Neural crest cell (in vitro differentiated cells): ENCODE data around the gene INO80B. TPM values are rescaled to one million over a fixed set of nuclear protein-coding genes. Genes with fewer than 3 reads are reported as not detected.
A peak's percentile ranks its signal among the peaks of the same experiment; 100 is the strongest.

ENCODE experiments used
- DNase-seq: peaks from one replicate; pipeline ENCODE4 v3.0.0; 2021; ENCODE audit warnings: low read depth, mixed read lengths, low spot score
- H3K27ac Mint-ChIP-seq: one replicate; pipeline ENCODE4 v1.8.0; 2021; ENCODE audit warnings: mild to moderate bottlenecking, mixed read lengths; ENCODE audit not compliant: unreplicated experiment
- H3K27me3 Mint-ChIP-seq: 2 replicates; pipeline ENCODE4 v1.8.0; 2021; ENCODE audit warnings: low read depth, mild to moderate bottlenecking, mixed read lengths
- H3K36me3 Mint-ChIP-seq: 2 replicates; pipeline ENCODE4 v1.8.0; 2021; ENCODE audit warnings: low read depth, mild to moderate bottlenecking, mixed read lengths
- H3K4me1 Mint-ChIP-seq: 2 replicates; pipeline ENCODE4 v1.8.0; 2021; ENCODE audit warnings: mixed read lengths
- H3K4me3 Mint-ChIP-seq: one replicate; pipeline ENCODE4 v1.8.0; 2021; ENCODE audit warnings: mild to moderate bottlenecking, mixed read lengths
- H3K9me3 Mint-ChIP-seq: 2 replicates; pipeline ENCODE4 v1.8.0; 2021; ENCODE audit warnings: mixed read lengths
- total RNA-seq: library from RNA; stranded (reverse); gene quantifications from 2 replicates; pipeline ENCODE4 v1.2.1, GENCODE V29; 2021
- TF ChIP-seq, protein P1 (sequence below): fragments of 200-600 bp; sonication (generic); conservative IDR thresholded peaks from 2 replicates; pipeline ENCODE4 v1.5.0; 2021; ENCODE audit warnings: antibody characterized with exemption, mild to moderate bottlenecking

Gene INO80B
- total RNA-seq, 1 donor from 2014 or later, result 33.1 TPM

DNA sequence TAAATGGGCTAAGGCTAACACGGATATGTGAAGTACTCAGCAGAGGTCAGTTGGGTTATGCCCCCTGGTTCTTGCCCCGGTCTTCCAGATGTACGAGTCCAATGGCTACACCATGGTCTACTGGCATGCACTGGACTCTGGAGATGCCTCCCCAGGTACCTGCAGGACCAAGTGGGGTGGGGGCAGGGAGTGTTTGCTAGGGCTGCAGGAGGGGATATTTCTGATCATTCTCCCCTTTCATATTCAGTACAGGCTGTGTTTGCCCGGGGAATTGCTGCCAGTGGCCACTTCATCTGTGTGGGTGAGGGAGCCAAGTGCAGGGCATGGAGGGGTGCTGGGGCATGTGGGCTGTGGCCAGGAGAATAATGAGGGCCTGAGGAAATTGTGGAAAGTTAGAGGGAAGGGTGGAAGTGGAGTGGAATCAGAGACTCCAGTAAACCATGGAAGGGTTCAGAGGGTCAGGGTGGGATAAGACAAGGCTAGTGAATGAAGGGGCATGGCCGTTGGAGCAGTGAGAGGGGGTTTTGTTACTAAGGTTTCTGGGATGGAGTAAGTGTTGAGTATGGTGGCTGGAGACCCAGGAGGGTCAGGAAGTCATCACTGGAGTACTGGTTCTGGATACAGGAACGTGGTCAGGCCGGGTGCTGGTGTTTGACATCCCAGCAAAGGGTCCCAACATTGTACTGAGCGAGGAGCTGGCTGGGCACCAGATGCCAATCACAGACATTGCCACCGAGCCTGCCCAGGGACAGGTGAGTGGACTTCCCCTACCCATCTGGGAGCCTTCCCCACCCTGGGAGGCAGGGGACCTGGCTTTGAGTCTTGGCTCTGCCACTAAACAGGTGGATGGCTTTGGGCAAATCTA lies 31.4 kb upstream of the INO80B start:
- TF ChIP-seq, protein P1, sequence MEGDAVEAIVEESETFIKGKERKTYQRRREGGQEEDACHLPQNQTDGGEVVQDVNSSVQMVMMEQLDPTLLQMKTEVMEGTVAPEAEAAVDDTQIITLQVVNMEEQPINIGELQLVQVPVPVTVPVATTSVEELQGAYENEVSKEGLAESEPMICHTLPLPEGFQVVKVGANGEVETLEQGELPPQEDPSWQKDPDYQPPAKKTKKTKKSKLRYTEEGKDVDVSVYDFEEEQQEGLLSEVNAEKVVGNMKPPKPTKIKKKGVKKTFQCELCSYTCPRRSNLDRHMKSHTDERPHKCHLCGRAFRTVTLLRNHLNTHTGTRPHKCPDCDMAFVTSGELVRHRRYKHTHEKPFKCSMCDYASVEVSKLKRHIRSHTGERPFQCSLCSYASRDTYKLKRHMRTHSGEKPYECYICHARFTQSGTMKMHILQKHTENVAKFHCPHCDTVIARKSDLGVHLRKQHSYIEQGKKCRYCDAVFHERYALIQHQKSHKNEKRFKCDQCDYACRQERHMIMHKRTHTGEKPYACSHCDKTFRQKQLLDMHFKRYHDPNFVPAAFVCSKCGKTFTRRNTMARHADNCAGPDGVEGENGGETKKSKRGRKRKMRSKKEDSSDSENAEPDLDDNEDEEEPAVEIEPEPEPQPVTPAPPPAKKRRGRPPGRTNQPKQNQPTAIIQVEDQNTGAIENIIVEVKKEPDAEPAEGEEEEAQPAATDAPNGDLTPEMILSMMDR, result no peak
- Mint-ChIP-seq H3K4me3 (peak overlapping the region; percentile 97), H3K9me3 (no peaks in the 10 kb centered on the region), H3K36me3 (peaks cover 2% of the 10 kb centered on the region), H3K27ac (no peak overlapping the region), H3K27me3 (peaks cover 3% of the 10 kb centered on the region), H3K4me1 (peaks cover 23% of the 10 kb centered on the region)
- DNase-seq, result no peak

DNA sequence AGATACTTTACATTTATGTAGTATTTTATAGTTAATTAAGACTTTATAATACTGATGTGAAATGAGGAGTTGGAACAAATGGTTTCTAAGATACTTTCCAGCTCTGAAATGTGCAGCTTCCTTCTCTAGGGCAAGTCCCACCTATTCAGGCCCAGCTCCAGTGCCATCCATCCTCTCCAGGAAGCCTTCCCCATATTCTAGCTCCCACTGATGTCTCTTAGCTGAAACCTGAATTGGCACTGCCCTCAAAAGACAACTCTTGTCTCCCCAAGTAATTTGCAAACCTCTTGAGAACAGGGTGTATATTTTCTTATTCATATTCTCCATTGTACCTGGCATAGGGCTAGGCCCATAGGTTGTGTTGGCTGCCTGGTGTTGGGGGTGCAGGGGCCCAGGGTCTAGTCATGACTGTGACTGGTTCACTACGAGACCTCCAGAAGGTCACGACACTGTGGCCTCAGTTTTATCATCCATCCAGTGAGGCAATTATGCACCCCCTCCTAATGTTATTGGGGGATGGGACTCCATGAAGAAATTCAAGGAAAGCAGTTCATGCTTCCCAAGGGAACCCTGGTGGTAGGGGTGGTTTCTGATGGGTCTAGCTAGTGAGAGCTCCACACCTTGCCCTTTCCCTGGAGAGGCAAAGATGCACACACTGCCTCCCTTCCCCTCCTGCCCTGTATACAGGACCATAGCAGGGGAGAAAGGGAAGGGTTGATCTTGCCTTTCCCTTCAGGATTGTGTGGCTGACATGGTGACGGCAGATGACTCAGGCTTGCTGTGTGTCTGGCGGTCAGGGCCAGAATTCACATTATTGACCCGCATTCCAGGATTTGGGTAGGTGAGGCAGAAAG lies 30.5 kb upstream of the INO80B start:
- peak overlapping the region; percentile 47 for H3K27ac Mint-ChIP-seq
- peaks cover 2% of the 10 kb centered on the region for H3K36me3 Mint-ChIP-seq
- no peaks in the 10 kb centered on the region for H3K9me3 Mint-ChIP-seq
- peaks cover 23% of the 10 kb centered on the region for H3K4me1 Mint-ChIP-seq
- peak overlapping the region; percentile 97 for H3K4me3 Mint-ChIP-seq
- H3K27me3 Mint-ChIP-seq, result peaks cover 3% of the 10 kb centered on the region
- DNase-seq, result no peak
- TF ChIP-seq, protein P1, result no peak

DNA sequence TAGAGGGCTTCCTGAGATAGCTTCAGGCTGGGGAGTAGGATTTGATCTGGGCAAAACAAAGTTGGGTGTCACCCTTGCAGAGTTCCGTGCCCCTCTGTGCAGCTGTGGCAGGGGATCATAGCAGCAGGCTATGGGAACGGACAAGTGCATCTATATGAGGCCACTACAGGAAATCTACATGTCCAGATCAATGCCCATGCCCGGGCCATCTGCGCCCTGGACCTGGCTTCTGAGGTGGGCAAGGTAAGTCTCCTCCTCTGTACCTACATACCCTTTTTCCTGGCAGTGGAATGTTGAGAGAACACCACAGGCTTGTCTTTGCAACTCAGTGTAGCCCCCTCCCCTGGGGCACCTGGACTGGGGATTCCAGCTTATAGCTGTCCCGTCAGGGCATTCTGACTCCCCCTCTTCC lies 29.9 kb upstream of the INO80B start:
- Mint-ChIP-seq H3K4me1 (peaks cover 23% of the 10 kb centered on the region), H3K4me3 (peak overlapping the region; percentile 62), H3K36me3 (peaks cover 2% of the 10 kb centered on the region), H3K9me3 (no peaks in the 10 kb centered on the region), H3K27ac (no peak overlapping the region), H3K27me3 (peaks cover 3% of the 10 kb centered on the region)
- DNase-seq, result no peak
- TF ChIP-seq, protein P1, result no peak

DNA sequence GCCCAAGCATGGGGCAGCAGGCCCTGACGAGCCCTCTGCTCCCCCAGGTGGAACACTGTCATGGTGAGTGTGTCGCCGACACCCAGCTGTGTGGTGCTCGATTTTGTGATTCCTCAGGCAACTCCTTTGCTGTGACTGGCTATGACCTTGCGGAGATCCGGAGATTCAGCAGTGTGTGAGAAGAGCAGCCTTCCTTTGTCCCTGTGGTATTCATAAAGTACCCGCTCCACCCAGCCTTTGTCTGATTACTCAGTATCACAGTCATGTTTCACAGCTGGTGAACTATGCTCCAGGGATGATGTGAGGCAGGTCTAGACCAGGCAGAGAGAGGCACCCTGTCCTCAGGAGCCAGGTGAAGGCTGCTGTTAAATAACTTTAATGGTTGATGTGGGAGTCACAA lies 29.4 kb upstream of the INO80B start:
- TF ChIP-seq, protein P1, result no peak
- Mint-ChIP-seq H3K4me3 (peak overlapping the region; percentile 62), H3K36me3 (peaks cover 2% of the 10 kb centered on the region)

DNA sequence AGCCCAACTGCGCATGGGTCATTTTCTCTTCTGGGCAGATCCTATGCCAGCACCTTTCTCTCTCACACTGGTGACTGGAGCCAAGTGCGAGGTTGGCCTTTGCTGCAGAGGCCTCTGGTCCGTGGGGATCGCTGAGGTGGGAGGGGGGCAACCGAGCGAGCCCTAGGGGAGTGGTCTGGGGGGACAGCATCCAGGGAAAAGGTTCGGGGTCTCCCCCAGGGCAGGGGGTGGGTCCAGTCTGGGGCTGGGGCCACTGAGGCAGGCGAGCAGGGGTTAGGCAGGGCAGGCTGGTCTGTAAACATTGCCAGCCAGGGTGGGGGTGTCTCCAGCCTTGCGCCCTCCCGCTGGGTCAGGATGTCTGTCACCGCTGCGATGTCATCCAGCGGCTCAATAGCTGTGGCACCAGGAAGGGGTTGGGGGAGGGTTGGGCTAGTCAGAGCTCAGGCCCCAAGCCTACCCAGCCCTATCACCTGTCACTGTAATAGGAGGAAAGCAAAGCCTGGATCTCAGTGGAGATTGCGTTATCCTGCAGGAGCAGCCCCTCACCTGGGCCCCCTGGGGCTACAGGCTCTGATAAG lies 28.6 kb upstream of the INO80B start:
- Mint-ChIP-seq H3K27me3 (peaks cover 3% of the 10 kb centered on the region), H3K36me3 (peaks cover 2% of the 10 kb centered on the region), H3K27ac (no peak overlapping the region), H3K9me3 (no peaks in the 10 kb centered on the region), H3K4me1 (peaks cover 19% of the 10 kb centered on the region), H3K4me3 (no peak overlapping the region)
- TF ChIP-seq, protein P1, result no peak
- no peak for DNase-seq

More for the DNA sequence above, 29.4 kb upstream of the INO80B start:
- Mint-ChIP-seq H3K4me1 (peaks cover 23% of the 10 kb centered on the region), H3K9me3 (no peaks in the 10 kb centered on the region), H3K27me3 (peaks cover 3% of the 10 kb centered on the region), H3K27ac (no peak overlapping the region)
- no peak for DNase-seq
